Astrocyte of the cerebellum (primary cell): Measurements from ENCODE around the gene DHRS12.

Experiments used
- DNase-seq: peaks from one replicate; pipeline ENCODE4 v3.0.0-alpha.2; 2011; ENCODE audit warnings: low read depth
- H3K4me3 ChIP-seq: 2 replicates; pipeline ENCODE4 v1.5.1; 2011; ENCODE audit warnings: mild to moderate bottlenecking, low read depth, low read length, moderate library complexity
- in situ Hi-C: cut with HindIII; loops from 2 replicates; pipeline ENCODE4 v1.10.0; 2017; ENCODE audit warnings: low sequenced_read_pairs
- TF ChIP-seq, protein P1 (sequence below): IDR thresholded peaks from 2 replicates; pipeline ENCODE4 v1.5.1; 2012; ENCODE audit warnings: low read length, low read depth, moderate library complexity, mild to moderate bottlenecking; ENCODE audit errors: missing control alignments

The DHRS12 gene

DNA sequence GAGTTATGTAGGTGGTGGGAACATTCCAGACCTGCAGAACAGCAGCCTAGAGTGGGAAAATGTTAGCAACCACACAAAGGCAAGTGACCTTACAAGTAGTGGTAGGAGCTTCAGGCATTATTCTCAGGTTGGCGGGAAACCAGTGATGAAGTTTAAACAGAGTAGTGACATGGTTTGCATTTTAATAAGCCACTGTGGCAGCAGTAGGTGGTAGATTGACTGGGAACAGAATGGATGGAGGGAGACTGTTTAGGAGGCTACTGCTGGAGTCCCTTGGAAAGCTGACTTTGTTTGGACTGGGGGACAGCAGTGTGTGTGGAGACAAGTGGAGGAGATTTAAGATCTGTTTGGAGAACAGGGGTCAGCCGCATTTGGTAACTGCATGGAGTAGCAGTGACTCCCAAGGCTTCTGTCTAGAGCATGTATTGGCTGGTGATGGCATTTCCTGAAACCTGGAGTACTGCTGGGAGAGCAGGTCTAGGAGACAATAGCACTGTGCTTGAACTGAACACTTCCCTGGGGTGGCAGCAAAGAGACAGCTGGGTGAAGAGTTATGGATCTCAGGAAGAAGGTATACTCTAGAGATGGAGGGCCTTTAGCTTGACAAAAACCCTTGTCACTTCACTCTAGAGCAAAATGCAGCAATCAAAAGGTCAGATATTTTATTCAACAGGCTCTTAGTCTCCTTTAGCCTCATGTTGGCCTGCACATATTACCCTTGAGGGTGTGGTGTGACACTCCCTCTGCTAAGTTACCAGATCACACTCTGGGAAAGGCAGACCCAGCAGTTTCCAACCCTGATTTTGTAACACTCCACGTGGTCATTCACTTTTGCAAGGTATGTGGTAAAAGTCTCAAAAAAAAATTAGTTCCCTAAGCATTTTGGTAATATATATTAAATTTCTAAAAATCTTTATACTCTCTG is 70.3 kb downstream of the DHRS12 start:
- TF ChIP-seq, protein P1, sequence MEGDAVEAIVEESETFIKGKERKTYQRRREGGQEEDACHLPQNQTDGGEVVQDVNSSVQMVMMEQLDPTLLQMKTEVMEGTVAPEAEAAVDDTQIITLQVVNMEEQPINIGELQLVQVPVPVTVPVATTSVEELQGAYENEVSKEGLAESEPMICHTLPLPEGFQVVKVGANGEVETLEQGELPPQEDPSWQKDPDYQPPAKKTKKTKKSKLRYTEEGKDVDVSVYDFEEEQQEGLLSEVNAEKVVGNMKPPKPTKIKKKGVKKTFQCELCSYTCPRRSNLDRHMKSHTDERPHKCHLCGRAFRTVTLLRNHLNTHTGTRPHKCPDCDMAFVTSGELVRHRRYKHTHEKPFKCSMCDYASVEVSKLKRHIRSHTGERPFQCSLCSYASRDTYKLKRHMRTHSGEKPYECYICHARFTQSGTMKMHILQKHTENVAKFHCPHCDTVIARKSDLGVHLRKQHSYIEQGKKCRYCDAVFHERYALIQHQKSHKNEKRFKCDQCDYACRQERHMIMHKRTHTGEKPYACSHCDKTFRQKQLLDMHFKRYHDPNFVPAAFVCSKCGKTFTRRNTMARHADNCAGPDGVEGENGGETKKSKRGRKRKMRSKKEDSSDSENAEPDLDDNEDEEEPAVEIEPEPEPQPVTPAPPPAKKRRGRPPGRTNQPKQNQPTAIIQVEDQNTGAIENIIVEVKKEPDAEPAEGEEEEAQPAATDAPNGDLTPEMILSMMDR: no peak

GRCh38 chr13:51731759-51732158 is 72.2 kb downstream of the DHRS12 start:
- in situ Hi-C loops: loop anchor here (25.0 kb wide), 1 partner anchor 269 kb away; the partner anchor contains the start of gene INTS6
- TF ChIP-seq, protein P1: peak; percentile 28
- peak; percentile 22 for DNase-seq
- no peak overlapping the region for H3K4me3 ChIP-seq

More for the DNA sequence above, 70.3 kb downstream of the DHRS12 start:
- no peak overlapping the region for H3K4me3 ChIP-seq
- DNase-seq: no peak
- in situ Hi-C loops: loop anchor here (25.0 kb wide), 1 partner anchor 271 kb away; the partner anchor contains the start of gene INTS6

DNA sequence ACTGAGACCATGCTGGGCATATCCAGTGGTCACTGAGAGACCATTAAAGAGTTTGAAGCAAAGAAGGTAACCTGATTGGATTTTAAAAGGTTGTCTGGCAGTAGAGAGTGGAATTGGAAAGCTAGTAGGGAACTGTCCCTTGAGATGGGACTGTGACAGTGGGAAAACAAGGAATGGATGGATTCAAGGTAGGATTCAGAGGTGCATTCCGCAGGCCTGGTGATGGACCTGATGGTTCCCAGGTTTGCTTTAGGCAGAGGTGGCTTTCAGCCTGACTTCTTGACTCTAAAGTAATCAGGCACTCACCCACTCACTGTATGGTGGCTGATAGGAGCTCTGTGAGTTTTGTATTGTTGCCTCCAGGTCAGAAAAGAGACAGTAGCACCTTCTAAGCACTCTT is 73.0 kb downstream of the DHRS12 start:
- DNase-seq: no peak
- in situ Hi-C loops: loop anchor here (25.0 kb wide), 1 partner anchor 269 kb away; the partner anchor contains the start of gene INTS6
- H3K4me3 ChIP-seq: no peak overlapping the region
- TF ChIP-seq, protein P1: no peak

DNA sequence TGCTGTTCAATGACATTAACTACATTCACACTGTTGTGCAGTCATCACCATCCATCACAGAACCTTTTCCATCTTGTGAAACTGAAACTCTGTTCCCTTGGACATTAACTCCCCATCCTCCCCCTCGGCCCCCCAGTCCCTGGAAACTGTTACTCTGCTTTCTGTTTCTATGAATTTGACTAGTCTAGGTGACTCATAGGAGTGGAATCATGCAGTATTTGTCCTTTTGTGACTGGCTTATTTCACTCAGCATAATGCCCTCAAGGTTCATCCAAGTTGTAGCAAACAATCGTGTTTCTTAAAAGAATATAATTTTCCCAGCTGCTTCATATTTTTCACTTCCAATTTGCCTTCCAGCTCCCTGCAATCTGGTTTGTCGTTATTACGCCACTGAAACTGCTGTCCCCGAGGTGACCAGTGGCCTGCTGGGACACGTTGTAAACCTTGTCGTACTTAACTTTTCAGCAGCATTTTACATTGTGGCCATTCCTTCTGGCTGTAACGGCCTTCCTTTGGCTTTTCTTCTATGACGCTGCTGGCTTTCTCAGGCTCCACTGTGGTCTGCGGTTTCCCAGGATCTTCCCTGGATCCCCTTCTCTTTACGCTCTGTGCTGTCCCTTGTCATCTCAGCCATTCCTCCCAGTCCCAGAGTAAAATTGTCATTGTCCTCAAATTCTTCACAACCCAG is 74.0 kb downstream of the DHRS12 start:
- TF ChIP-seq, protein P1: no peak
- in situ Hi-C loops: loop anchor here (10.0 to 25.0 kb wide), 2 partner anchors 105 to 268 kb away; partner anchors contain the start of gene INTS6
- H3K4me3 ChIP-seq: no peak overlapping the region
- peak; percentile 65 for DNase-seq

- TF ChIP-seq, protein P1: no peak
- H3K4me3 ChIP-seq: no peak overlapping the region
- peak; percentile 40 for DNase-seq
- in situ Hi-C loops: loop anchor here (10.0 to 25.0 kb wide), 2 partner anchors 104 to 267 kb away; partner anchors contain the start of gene INTS6
These were observed 75.0 kb downstream of the DHRS12 start for GRCh38 chr13:51728972-51729371.

GRCh38 chr13:51728275-51728673 is 75.7 kb downstream of the DHRS12 start:
- DNase-seq: no peak
- TF ChIP-seq, protein P1: no peak
- in situ Hi-C loops: loop anchor here (10.0 to 25.0 kb wide), 2 partner anchors 103 to 266 kb away; partner anchors contain the start of gene INTS6

More at GRCh38 chr13:51728275-51728673, 75.7 kb downstream of the DHRS12 start:
- no peak overlapping the region for H3K4me3 ChIP-seq
